HCT116 (cell line): ENCODE measurements around the gene NF1.

Experiments used
- CTCF ChIP-seq, 3 experiments: fragments of 200-600 bp in 1 of 3; sonication (generic) in 1 of 3; IDR thresholded peaks in 2 of 3; conservative IDR thresholded peaks in 1 of 3; 2 replicates each; pipeline ENCODE4 v1.5.1; 2012 to 2017; ENCODE audit warnings: low read depth in 2 of 3, low read length in 2 of 3, antibody characterized with exemption in 1 of 3, borderline replicate concordance in 1 of 3, control low read depth in 1 of 3, mild to moderate bottlenecking in 1 of 3, mixed read lengths in 1 of 3, mixed run types in 1 of 3, moderate library complexity in 1 of 3; ENCODE audit not compliant: insufficient read depth in 1 of 3
- EZH2 ChIP-seq: fragments of 200-600 bp; sonication (generic); IDR thresholded peaks from 2 replicates; pipeline ENCODE4 v1.6.1; 2017; ENCODE audit warnings: antibody characterized with exemption, mixed run types
- EZH2phosphoT487 ChIP-seq: fragments of 200-600 bp; IDR thresholded peaks from 2 replicates; pipeline ENCODE4 v1.6.1; 2018; ENCODE audit warnings: antibody characterized with exemption, borderline replicate concordance
- MAX ChIP-seq: IDR thresholded peaks from 2 replicates; pipeline ENCODE4 v1.6.1; 2012
- POLR2A ChIP-seq: IDR thresholded peaks from 2 replicates; pipeline ENCODE4 v1.7.0; 2011; ENCODE audit warnings: borderline replicate concordance; ENCODE audit not compliant: insufficient read depth, insufficient read length; ENCODE audit errors: extremely low read depth
- POLR2AphosphoS5 ChIP-seq: IDR thresholded peaks from 2 replicates; pipeline ENCODE4 v1.6.1; 2011; ENCODE audit warnings: mild to moderate bottlenecking, low read depth, low read length, moderate library complexity
- REST ChIP-seq: IDR thresholded peaks from 2 replicates; pipeline ENCODE4 v1.6.1; 2012; ENCODE audit warnings: low read depth
- SIN3A ChIP-seq: IDR thresholded peaks from 2 replicates; pipeline ENCODE4 v1.6.1; 2012; ENCODE audit warnings: low read depth
- SP1 ChIP-seq: IDR thresholded peaks from 2 replicates; pipeline ENCODE4 v1.6.1; 2012; ENCODE audit warnings: low read depth
- SRF ChIP-seq: IDR thresholded peaks from 2 replicates; pipeline ENCODE4 v1.6.1; 2012; ENCODE audit warnings: low read depth
- TF ChIP-seq, protein P1 (sequence below): IDR thresholded peaks from 2 replicates; pipeline ENCODE4 v1.6.1; 2012

DNA sequence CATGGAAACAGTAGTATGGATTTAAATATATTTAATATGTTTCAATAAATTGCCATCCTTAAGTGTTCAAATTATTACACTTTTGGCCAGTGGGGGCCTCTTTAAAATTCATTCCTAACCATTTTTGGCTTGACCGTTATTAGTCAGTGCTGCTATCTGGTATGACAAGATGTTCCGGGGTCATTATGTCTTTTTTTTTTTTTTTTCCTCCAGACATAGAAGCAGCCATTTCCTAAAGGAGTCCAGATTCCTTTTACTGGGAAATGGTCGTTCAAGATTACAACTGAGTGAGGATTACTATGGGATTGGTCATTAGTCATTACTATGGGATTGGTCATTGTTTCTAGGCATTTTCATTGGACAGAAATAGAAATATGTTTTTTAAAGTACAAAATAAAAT, 53.4 kb downstream of the NF1 start:
- TF ChIP-seq CTCF (IDR thresholded peaks at IDR 0.05 in 2 of 3, conservative IDR thresholded peaks at IDR 0.05 in 1 of 3; ENCODE audit: borderline replicate concordance in 1 of 3, insufficient read depth in 1 of 3, low read depth in 2 of 3, low read length in 2 of 3) = no peak
- TF ChIP-seq SIN3A = no peak
- no peak for TF ChIP-seq MAX
- TF ChIP-seq, protein P1, sequence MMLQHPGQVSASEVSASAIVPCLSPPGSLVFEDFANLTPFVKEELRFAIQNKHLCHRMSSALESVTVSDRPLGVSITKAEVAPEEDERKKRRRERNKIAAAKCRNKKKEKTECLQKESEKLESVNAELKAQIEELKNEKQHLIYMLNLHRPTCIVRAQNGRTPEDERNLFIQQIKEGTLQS = no peak
- TF ChIP-seq EZH2phosphoT487 = no peak
- TF ChIP-seq REST = no peak
- TF ChIP-seq POLR2A = no peak
- no peak for TF ChIP-seq SP1
- TF ChIP-seq SRF = no peak
- no peak for TF ChIP-seq EZH2
- TF ChIP-seq POLR2AphosphoS5 = no peak
